Skeletal muscle tissue (tissue), 4 donors: ENCODE measurements around the gene GSTM5. TPM values are rescaled to one million over a fixed set of nuclear protein-coding genes. Genes with fewer than 3 reads are reported as not detected.
A peak's percentile ranks its signal among the peaks of the same experiment; 100 is the strongest.

Experiments
- H3K27ac ChIP-seq: one replicate; pipeline ENCODE4 v1.7.0; 2013; ENCODE audit warnings: mild to moderate bottlenecking, low read depth, low read length, inconsistent platforms
- H3K27me3 ChIP-seq, 3 donors: one replicate each; pipeline ENCODE4 v1.7.0; 2013; ENCODE audit warnings: low read length in 3 of 3; ENCODE audit not compliant: control insufficient read depth in 3 of 3, insufficient read depth in 3 of 3
- H3K36me3 ChIP-seq, 3 donors: one replicate each; pipeline ENCODE4 v1.7.0; 2013; ENCODE audit warnings: low read length in 3 of 3; ENCODE audit not compliant: control insufficient read depth in 3 of 3, insufficient read depth in 3 of 3
- H3K4me1 ChIP-seq, 3 donors: one replicate each; pipeline ENCODE4 v1.7.0; 2013; ENCODE audit warnings: low read length in 3 of 3, mild to moderate bottlenecking in 3 of 3; ENCODE audit not compliant: control insufficient read depth in 3 of 3, insufficient read depth in 3 of 3
- H3K4me3 ChIP-seq, 3 donors: one replicate each; pipeline ENCODE4 v1.7.0; 2013; ENCODE audit warnings: low read length in 3 of 3
- H3K9ac ChIP-seq, 3 donors: one replicate each; pipeline ENCODE4 v1.7.0; 2013; ENCODE audit warnings: low read length in 3 of 3, mild to moderate bottlenecking in 3 of 3, moderate library complexity in 2 of 3, low read depth in 1 of 3
- H3K9me3 ChIP-seq, 3 donors: one replicate each; pipeline ENCODE4 v1.7.0; 2013; ENCODE audit warnings: low read length in 3 of 3; ENCODE audit not compliant: control insufficient read depth in 3 of 3
- total RNA-seq: library from RNA; depleted of rRNA; stranded (reverse); fragments of >200 nt; gene quantifications from one replicate; pipeline ENCODE4 v1.2.3, GENCODE V29; 2014
- donor health status: Osteomylitis.

GSTM5 gene
- total RNA-seq, 1 donor from 2014 or later: 11.5 TPM

DNA sequence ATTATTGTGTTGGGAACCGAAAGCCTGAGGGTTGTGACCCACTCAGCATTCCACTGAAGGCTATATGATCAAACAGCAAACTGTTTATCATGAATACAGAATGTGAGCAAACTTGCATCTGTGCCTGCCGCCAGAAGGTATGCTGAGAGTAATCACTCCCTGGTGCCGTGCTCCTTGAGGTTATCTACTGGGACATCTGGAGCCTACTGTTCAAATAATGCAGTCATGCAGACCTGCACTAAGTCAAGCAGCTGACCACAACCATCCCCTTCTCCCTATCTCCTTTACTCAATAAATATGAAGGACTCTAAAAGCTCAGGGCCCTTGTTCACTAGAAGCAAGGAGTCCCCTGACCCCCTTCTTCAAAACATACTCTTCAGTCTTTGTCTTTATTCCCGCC is 13.5 kb downstream of the GSTM5 start:
- H3K9ac ChIP-seq: no peak overlapping the region
- H3K27me3 ChIP-seq: no peaks in the 10 kb centered on the region
- no peak overlapping the region for H3K4me3 ChIP-seq
- no peaks in the 10 kb centered on the region for H3K9me3 ChIP-seq
- no peaks in the 10 kb centered on the region for H3K4me1 ChIP-seq
- H3K27ac ChIP-seq: no peak overlapping the region
- no peaks in the 10 kb centered on the region for H3K36me3 ChIP-seq

DNA sequence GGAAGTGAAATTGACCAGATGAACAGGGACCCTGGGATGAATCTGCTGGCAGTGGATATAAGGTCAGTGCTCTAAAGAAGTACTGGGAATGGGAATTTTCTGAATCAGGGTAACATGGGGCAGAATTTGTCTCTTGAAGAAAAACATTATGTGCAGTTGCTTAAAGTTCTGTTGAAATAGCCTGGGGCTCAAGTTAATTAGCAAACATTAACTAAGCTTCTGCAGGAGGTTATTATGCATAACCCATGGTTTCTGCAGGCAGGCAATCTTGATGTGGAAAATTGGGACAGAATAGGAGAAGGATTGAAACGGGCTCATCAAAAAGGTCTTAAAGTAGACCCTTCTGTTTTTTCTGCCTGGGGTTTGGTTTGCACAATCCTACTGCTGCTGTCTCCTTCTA is 14.0 kb downstream of the GSTM5 start:
- Histone ChIP-seq H3K9ac (no peak overlapping the region), H3K4me3 (no peak overlapping the region), H3K36me3 (no peaks in the 10 kb centered on the region), H3K4me1 (no peaks in the 10 kb centered on the region), H3K9me3 (no peaks in the 10 kb centered on the region), H3K27ac (no peak overlapping the region), H3K27me3 (no peaks in the 10 kb centered on the region)

DNA sequence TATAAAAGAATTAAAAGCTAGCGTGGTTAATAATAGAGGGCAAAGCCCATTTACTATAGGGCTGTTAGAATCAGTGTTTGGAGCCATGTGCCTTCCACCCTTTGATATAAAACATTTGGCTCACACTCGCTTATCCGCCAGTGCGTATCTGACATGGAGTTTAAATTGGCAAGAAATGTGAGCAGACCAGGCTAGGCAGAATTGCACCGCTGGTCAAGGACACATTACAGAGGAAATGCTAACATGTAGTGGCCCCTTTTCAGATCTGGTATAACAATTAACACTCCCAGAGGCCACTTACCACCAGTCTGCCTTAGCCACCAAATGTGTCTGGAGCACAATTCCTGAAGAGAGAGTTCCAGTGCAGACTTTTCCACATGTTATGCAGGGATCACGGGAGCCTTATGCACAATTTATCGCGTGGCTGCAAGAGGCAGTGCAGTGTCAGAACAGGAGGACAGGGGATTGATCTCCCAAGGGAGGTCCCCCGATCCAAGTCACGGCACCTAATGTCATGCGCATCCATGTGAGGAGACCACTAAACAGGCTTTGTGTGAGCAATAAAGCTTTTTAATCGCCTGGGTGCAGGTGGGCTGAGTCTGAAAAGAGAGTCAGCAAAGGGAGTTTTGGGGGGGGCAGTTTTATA is 14.8 kb downstream of the GSTM5 start:
- H3K9me3 ChIP-seq: no peaks in the 10 kb centered on the region
- no peaks in the 10 kb centered on the region for H3K27me3 ChIP-seq
- no peaks in the 10 kb centered on the region for H3K4me1 ChIP-seq
- H3K27ac ChIP-seq: no peak overlapping the region
- no peak overlapping the region for H3K9ac ChIP-seq
- H3K36me3 ChIP-seq: no peaks in the 10 kb centered on the region
- no peak overlapping the region for H3K4me3 ChIP-seq

DNA sequence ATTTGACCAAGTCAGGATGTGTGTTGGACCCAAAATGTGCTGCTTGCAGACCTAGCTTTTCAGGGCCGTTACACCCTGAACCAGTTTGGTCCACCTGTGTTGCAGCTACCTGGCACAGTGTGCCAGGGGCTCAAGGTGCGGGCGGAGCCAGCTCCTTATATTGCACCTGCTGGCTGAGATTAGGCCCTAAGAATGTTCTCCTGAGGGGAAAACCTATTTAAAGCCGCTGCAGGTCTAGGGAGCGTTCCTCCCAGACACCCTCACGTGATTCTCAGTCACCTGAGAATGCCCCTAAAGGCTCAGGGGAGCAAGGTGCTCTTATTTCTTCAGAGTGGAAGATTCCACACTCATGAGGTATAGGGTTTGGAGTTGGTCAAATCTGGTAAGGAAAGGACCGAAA is 16.8 kb downstream of the GSTM5 start:
- no peaks in the 10 kb centered on the region for H3K36me3 ChIP-seq
- no peaks in the 10 kb centered on the region for H3K4me1 ChIP-seq
- H3K4me3 ChIP-seq: no peak overlapping the region
- H3K9ac ChIP-seq: no peak overlapping the region
- no peaks in the 10 kb centered on the region for H3K9me3 ChIP-seq
- no peak overlapping the region for H3K27ac ChIP-seq
- no peaks in the 10 kb centered on the region for H3K27me3 ChIP-seq

DNA sequence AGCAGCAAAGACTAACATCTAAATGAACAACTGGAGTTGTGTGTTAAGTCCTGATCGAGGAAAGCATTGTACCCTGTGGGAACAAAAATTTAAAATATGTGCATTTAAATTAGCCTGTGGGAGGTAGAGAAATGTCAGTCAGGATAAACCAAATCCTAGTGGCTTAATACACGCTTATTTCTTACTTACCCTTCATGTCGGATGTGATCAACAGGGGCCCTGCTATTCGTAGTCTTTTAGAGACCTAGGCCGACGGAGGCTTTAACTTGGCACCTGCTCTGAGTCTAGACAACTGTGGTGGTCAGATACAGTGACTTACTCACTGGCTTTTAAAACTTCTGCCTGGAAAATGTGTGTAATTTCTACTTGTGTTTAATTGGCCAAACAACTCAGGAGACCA is 18.6 kb downstream of the GSTM5 start:
- Histone ChIP-seq H3K27me3 (no peaks in the 10 kb centered on the region), H3K4me1 (no peaks in the 10 kb centered on the region), H3K9me3 (no peaks in the 10 kb centered on the region), H3K4me3 (no peak overlapping the region), H3K27ac (no peak overlapping the region), H3K9ac (no peak overlapping the region), H3K36me3 (peaks cover 2 to 7% (median 5%) of the 10 kb centered on the region in 3 donors)

DNA sequence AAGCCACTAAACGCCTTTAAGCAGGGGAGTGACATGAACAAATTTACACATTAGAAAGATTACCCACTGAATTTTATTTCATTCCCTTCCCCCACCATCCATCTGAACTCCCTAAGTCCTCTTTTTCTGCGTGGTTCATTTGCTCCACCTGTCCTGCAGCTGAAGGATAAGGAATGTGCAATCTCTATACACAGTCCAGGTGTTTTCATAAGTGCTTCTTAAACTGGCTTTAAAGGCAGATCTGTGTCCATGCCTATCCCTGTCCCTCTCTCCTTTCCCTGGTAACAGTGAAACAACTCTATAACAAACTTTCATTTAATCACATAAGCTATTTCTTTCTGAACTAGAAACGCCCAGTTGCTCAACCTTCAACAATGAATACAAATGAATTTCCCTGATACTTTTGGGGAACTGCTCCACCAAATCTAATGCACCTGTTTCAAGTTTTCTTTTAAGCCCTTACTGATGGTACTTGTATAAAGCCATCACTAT is 20.4 kb downstream of the GSTM5 start:
- H3K4me3 ChIP-seq: no peak overlapping the region
- H3K27me3 ChIP-seq: no peaks in the 10 kb centered on the region
- no peaks in the 10 kb centered on the region for H3K4me1 ChIP-seq

DNA sequence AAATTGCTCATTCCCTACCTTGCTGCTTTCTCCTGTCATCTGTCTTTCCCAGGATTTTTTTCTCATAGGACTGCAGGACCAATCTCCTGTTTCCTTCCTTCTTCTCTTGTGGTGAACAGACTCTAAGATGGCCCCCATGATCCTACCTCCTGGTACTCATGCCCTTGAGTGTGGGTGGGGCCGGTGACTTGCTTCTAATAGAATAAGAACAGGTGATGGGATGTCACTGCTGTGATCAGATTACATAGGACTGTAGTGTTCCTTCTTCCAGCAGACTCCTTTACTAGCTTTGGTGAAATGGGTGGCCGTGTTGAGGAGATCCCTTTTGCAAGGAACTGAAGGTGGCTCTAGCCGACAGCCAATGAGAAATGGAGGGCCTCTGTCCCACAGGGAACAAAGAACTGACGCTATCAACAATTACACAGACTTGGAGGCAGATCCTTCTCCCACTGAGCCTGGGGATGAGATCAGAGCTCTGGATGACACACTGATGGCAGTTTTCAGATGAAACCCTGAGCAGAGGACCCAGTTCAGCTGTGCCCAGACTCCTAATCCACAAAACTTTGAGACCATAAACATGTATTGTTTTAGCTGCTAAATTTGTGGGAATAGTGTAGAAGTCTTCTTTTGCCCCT is 21.3 kb downstream of the GSTM5 start:
- H3K9ac ChIP-seq: no peak overlapping the region
- H3K4me3 ChIP-seq: no peak overlapping the region

More for the DNA sequence above, 20.4 kb downstream of the GSTM5 start:
- no peaks in the 10 kb centered on the region for H3K9me3 ChIP-seq
- no peak overlapping the region for H3K27ac ChIP-seq
- H3K36me3 ChIP-seq: peaks cover 7 to 19% (median 17%) of the 10 kb centered on the region in 3 donors
- H3K9ac ChIP-seq: no peak overlapping the region

DNA sequence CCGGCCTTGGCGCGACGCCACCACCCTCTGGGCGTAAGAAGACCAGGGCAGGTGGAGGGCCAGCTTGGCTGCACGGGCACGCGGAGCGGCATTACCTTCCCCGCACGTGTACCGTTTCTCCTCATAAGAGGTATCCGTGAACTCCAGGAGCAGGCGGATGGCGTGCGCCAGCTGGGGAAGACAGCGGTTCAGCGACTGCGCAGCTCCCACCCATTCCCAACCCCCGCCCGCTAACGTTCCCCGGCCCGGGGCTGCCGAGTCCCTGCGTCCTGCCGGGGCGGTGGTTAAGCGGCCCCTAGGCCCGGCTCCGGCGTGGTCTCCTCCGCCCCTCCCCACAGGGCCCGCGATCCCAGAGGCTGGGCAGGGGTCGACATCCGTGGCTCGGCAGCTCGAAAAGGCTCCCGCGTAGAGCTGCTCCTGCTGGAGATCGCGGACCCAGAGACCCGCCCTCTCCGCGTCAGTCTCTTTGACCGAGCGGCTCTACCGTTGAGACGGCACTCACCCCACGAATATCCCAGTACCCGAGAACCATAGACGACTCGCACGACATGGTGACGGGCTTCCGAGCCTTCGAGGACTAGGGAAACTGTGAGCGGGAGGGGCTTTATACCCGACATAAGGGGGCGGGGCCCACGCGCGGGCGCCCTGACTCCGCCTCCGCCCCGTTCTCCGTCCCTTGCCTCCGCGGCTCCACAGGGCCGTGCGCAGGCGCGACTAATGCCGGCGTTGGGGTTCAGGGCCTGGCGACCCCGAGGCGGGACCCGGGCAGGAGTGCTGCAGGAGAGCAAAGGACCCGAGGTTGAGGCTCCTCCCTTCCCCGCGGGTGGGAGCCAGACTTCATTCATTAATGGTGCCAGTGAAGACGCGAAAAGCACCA is 27.9 kb downstream of the GSTM5 start:
- Histone ChIP-seq H3K4me3 (peak overlapping the region; percentile 83 to 86 (median 85)), H3K36me3 (peaks cover 12 to 20% (median 19%) of the 10 kb centered on the region in 3 donors), H3K9ac (peak overlapping the region; percentile 76 to 84 (median 77)), H3K27ac (peak overlapping the region; percentile 66), H3K9me3 (no peaks in the 10 kb centered on the region), H3K4me1 (peaks cover 8 to 15% (median 12%) of the 10 kb centered on the region in 3 donors), H3K27me3 (no peaks in the 10 kb centered on the region)

More for the DNA sequence above, 21.3 kb downstream of the GSTM5 start:
- H3K9me3 ChIP-seq: no peaks in the 10 kb centered on the region
- no peaks in the 10 kb centered on the region for H3K4me1 ChIP-seq
- no peaks in the 10 kb centered on the region for H3K27me3 ChIP-seq
- H3K27ac ChIP-seq: no peak overlapping the region
- peaks cover 15 to 26% (median 26%) of the 10 kb centered on the region in 3 donors for H3K36me3 ChIP-seq

DNA sequence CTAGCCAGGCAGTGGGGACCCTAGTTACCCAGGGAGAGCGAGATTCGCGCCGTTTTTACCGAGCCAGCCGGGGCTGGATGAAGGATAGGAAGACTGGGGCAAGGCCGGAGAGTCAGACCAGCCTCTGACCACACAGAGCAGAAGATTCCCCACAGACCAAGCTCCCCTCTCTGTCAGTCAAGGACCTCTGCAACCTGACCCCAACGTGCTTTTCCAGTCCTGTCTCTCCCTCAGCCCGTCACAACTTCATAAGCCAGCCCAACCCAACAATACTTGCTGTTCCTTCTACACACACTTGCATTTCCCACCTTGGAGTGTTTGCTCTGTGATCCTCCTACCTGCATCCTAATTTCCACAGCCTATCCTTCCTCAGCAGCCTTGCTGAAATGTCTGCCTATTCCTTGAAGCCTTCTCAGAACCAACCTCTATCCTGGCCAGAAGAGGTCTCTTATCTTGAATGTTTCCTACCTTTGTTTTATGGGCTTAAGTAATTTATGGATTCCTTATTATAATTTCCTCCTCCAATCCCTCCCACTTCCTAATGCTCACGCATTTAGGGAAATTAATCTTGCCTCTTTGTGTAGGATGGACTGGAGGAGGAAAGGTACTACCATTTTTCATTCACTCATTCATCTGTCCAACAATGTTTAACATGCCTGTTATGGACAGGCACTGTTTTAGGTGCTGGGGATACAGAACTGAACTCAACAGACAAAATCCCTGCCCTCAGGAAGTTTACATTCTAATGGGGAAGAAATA is 28.7 kb downstream of the GSTM5 start, which contains the start of gene GSTM3:
GSTM3 (minus strand) TSS at position 424 of the 759 bp plus-strand sequence. CDS start 751 bp downstream, outside the sequence.
- peaks cover 12 to 20% (median 19%) of the 10 kb centered on the region in 3 donors for H3K36me3 ChIP-seq
- peaks cover 8 to 15% (median 12%) of the 10 kb centered on the region in 3 donors for H3K4me1 ChIP-seq
- peak within 1 kb of the TSS; percentile 66 for H3K27ac ChIP-seq
- H3K9ac ChIP-seq: peak within 1 kb of the TSS; percentile 76 to 84 (median 77)
- no peaks in the 10 kb centered on the region for H3K9me3 ChIP-seq
- peak within 1 kb of the TSS; percentile 83 to 86 (median 85) for H3K4me3 ChIP-seq
- H3K27me3 ChIP-seq: no peaks in the 10 kb centered on the region
